NT2/D1 (cell line): Measurements from ENCODE around the gene ABHD4.

ENCODE experiments used
- SUZ12 ChIP-seq: IDR thresholded peaks from 2 replicates; pipeline ENCODE4 v1.6.1; 2011; ENCODE audit not compliant: insufficient read length, insufficient read depth; ENCODE audit errors: extremely low read depth
- YY1 ChIP-seq: IDR thresholded peaks from 2 replicates; pipeline ENCODE4 v1.6.1; 2011; ENCODE audit not compliant: insufficient read length, insufficient read depth
- ZNF274 ChIP-seq: IDR thresholded peaks from 2 replicates; pipeline ENCODE4 v1.6.1; 2011; ENCODE audit warnings: mild to moderate bottlenecking, low read depth, low read length

DNA sequence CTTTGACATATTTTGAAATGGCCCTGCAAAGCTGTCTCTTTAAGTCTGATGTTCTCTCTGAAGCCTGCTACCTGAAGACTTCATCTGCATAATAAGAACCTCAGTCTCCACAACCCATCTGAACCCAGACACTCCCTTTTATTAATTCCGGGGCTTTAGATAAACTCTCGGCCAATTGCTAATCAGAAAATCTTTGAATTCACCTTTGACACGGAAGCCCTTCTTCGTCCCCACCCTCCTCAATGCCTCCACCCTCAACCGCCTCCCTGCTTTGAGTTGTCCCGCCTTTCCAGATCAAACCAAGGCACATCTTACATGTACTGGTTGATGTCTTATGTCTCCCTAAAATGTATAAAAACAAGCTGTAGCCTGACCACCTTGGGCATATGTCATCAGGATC lies 28.5 kb downstream of the ABHD4 start:
- TF ChIP-seq YY1 (no peak), ZNF274 (no peak), SUZ12 (no peak)
